HEK293 (cell line): ENCODE data around the gene ITGB6.

Experiments used
- BCL11B ChIP-seq: fragments of 450-650 bp; formaldehyde crosslinking; IDR thresholded peaks from 2 replicates; pipeline ENCODE4 v1.5.1; 2016; ENCODE audit warnings: low read depth, missing biosample characterization, missing genetic modification characterization
- CTCF ChIP-seq: fragments of 450-650 bp; formaldehyde crosslinking; IDR thresholded peaks from 2 replicates; pipeline ENCODE4 v1.5.1; 2016; ENCODE audit warnings: missing biosample characterization, missing genetic modification characterization
- REST ChIP-seq: fragments of 450-650 bp; formaldehyde crosslinking; IDR thresholded peaks from 2 replicates; pipeline ENCODE4 v1.5.1; 2016; ENCODE audit warnings: missing biosample characterization, missing genetic modification characterization
- SETDB1 ChIP-seq: IDR thresholded peaks from one replicate; pipeline ENCODE4 v1.6.1; 2017; ENCODE audit warnings: mild to moderate bottlenecking, low read length, moderate library complexity, mixed read lengths; ENCODE audit not compliant: insufficient read length
- ZNF184 ChIP-seq: fragments of 450-650 bp; IDR thresholded peaks from 2 replicates; pipeline ENCODE4 v1.5.1; 2018; ENCODE audit warnings: missing biosample characterization, mild to moderate bottlenecking, missing genetic modification characterization

GRCh38 chr2:160139350-160139749 is 60.7 kb downstream of the ITGB6 start:
- TF ChIP-seq CTCF (no peak), ZNF184 (tag by site-specific recombination) (no peak), SETDB1 (no peak), BCL11B (no peak), REST (tag by site-specific recombination) (no peak)
